Skeletal muscle tissue (tissue), 4 donors: ENCODE measurements around the gene NIPA2. TPM values are rescaled to one million over a fixed set of nuclear protein-coding genes. Genes with fewer than 3 reads are reported as not detected.

ENCODE experiments used
- H3K27ac ChIP-seq: one replicate; pipeline ENCODE4 v1.7.0; 2013; ENCODE audit warnings: mild to moderate bottlenecking, low read depth, low read length, inconsistent platforms
- H3K27me3 ChIP-seq, 3 donors: one replicate each; pipeline ENCODE4 v1.7.0; 2013; ENCODE audit warnings: low read length in 3 of 3; ENCODE audit not compliant: control insufficient read depth in 3 of 3, insufficient read depth in 3 of 3
- H3K36me3 ChIP-seq, 3 donors: one replicate each; pipeline ENCODE4 v1.7.0; 2013; ENCODE audit warnings: low read length in 3 of 3; ENCODE audit not compliant: control insufficient read depth in 3 of 3, insufficient read depth in 3 of 3
- H3K4me1 ChIP-seq, 3 donors: one replicate each; pipeline ENCODE4 v1.7.0; 2013; ENCODE audit warnings: low read length in 3 of 3, mild to moderate bottlenecking in 3 of 3; ENCODE audit not compliant: control insufficient read depth in 3 of 3, insufficient read depth in 3 of 3
- H3K4me3 ChIP-seq, 3 donors: one replicate each; pipeline ENCODE4 v1.7.0; 2013; ENCODE audit warnings: low read length in 3 of 3
- H3K9ac ChIP-seq, 3 donors: one replicate each; pipeline ENCODE4 v1.7.0; 2013; ENCODE audit warnings: low read length in 3 of 3, mild to moderate bottlenecking in 3 of 3, moderate library complexity in 2 of 3, low read depth in 1 of 3
- H3K9me3 ChIP-seq, 3 donors: one replicate each; pipeline ENCODE4 v1.7.0; 2013; ENCODE audit warnings: low read length in 3 of 3; ENCODE audit not compliant: control insufficient read depth in 3 of 3
- total RNA-seq: library from RNA; depleted of rRNA; stranded (reverse); fragments of >200 nt; gene quantifications from one replicate; pipeline ENCODE4 v1.2.3, GENCODE V29; 2014
- donor health status: Osteomylitis.

The NIPA2 gene
- total RNA-seq, 1 donor from 2014 or later: 32.4 TPM

DNA sequence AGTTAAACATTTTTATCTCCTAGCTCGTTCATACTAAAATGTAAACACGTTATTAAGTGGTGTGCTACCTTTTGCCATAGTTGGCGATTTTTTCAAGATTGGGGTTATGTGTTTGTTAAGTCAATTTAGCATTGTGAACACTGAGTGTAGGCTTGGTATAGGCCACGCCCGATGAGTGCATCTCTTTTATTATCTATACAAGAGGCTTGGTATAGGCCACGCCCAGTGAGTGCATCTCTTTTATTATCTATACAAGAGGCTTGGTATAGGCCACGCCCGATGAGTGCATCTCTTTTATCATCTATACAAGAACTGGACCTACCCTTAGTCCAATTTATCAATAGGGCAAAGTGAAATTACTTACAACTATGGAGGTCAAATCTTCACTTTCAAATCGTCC, 70.4 kb downstream of the NIPA2 start:
- H3K4me3 ChIP-seq: no peak overlapping the region
- no peak overlapping the region for H3K27ac ChIP-seq
- peaks cover 39 to 61% (median 53%) of the 10 kb centered on the region in 3 donors for H3K36me3 ChIP-seq
- H3K27me3 ChIP-seq: no peaks in the 10 kb centered on the region
- H3K9me3 ChIP-seq: no peaks in the 10 kb centered on the region
- no peak overlapping the region for H3K9ac ChIP-seq
- no peaks in the 10 kb centered on the region for H3K4me1 ChIP-seq

DNA sequence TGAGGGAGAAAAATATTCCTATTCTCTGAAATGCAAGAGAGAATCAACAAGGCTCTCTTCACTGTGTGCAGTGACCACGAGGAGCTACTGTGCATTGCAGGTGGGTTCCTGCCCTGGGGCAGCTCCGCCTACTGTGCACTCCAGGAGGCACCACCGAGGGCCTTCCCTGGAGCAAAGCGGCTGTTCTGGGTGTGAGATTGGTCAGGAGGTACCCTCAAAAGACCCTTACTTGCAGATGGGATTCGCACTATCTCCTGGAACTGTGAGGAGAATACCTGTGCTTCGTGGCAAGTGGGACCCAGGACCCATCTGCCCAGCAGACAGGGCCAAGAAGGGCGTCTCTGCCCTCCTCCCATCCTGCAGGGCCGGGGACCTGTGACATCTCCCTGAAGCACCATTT, 72.8 kb downstream of the NIPA2 start:
- H3K9me3 ChIP-seq: no peaks in the 10 kb centered on the region
- H3K36me3 ChIP-seq: peaks cover 49 to 66% (median 55%) of the 10 kb centered on the region in 3 donors
- H3K27ac ChIP-seq: no peak overlapping the region
- no peak overlapping the region for H3K4me3 ChIP-seq
- H3K9ac ChIP-seq: no peak overlapping the region
- no peaks in the 10 kb centered on the region for H3K27me3 ChIP-seq
- H3K4me1 ChIP-seq: no peaks in the 10 kb centered on the region

DNA sequence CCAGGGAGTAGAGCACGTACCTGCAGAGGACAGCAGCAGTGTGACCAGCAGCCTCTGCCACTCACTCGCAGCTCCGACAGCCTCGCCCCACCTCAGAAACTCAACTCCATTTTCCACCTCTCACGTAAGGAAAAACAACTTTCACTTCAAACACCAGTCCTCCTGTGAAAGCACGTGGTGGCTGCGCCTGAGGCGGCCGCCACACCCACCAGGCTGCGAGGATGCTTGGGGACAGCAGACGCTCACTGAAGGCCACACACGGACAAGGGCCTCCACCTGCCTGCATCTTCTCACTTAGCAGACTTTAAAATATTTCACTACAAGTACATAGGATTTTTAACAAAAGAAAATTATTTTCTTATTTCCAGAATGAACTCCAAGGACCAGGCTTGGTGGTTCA, 73.8 kb downstream of the NIPA2 start:
- no peak overlapping the region for H3K27ac ChIP-seq
- H3K27me3 ChIP-seq: no peaks in the 10 kb centered on the region
- no peak overlapping the region for H3K9ac ChIP-seq
- H3K4me3 ChIP-seq: no peak overlapping the region
- peaks cover 52 to 68% (median 61%) of the 10 kb centered on the region in 3 donors for H3K36me3 ChIP-seq
- no peaks in the 10 kb centered on the region for H3K4me1 ChIP-seq
- no peaks in the 10 kb centered on the region for H3K9me3 ChIP-seq

DNA sequence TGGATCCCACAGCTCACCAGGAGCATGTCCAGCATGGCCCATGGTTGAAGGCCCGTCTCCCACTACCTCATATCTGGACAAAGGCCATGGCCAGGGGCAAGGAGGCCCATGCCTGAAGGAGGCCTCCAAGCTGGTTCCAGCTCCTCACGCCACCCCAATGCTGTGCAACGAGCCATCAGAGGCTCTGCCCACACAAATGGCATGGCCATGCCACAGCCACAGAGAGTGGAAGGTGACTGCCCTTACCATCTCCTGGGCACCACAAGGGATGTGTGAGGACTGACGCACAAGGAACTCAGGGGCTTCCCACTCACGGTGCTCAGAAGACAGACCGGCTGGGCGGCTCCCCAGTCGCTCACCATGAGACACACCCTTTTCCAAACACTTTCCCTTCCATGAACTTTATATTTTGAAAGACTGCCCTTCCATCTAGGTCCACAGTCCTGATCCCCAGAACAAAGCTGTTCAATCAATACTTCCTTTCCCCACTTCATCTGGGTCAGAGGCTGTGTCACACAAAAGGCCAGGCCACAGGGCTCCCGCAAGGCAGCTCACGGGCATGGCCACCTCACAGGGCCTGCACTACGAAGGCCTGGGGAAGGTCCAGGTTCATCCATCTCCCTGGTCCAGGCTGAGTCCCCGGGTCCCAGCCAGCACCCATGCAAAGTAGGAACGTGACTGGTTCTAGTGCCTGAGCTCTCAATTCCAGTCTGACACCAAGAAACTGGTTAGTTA, 75.3 kb downstream of the NIPA2 start:
- Histone ChIP-seq H3K4me1 (no peaks in the 10 kb centered on the region), H3K36me3 (peaks cover 59 to 71% (median 66%) of the 10 kb centered on the region in 3 donors), H3K27me3 (no peaks in the 10 kb centered on the region)

DNA sequence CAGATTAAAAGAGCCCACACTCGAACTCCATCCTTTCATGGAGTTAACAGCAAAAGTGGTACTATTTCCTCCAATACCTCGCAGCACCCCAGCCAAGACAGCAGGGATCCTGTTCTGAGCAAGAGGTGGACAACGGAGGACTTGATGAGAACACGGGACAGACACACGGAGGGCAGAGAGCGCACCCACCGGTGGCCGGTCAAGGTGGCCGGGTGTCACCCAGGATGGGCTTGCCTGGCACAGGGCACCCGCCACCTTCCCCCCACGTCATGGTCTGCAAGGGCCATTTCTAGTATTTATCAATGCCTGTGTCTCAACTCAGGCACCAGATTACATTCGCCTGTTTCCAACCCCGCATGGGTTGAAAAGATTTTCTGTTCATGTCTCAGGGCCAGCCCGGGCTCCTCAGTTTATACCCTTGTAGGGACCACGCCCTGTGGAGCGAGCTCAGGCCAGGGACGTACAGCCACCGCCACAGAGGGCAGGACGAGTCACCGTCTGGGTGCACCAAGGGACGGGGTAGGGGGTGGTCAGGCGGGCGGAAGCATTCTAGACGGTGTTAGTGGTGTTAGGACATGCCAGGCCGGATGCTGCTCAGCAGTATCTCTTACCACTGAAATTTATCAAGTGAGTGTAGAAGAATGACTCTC, 77.5 kb downstream of the NIPA2 start:
- Histone ChIP-seq H3K4me3 (no peak overlapping the region), H3K27ac (no peak overlapping the region), H3K9ac (no peak overlapping the region), H3K36me3 (peaks cover 47 to 59% (median 49%) of the 10 kb centered on the region in 3 donors), H3K27me3 (no peaks in the 10 kb centered on the region), H3K9me3 (no peaks in the 10 kb centered on the region), H3K4me1 (no peaks in the 10 kb centered on the region)

More for the DNA sequence above, 75.3 kb downstream of the NIPA2 start:
- Histone ChIP-seq H3K27ac (no peak overlapping the region), H3K9ac (no peak overlapping the region), H3K9me3 (no peaks in the 10 kb centered on the region), H3K4me3 (no peak overlapping the region)

DNA sequence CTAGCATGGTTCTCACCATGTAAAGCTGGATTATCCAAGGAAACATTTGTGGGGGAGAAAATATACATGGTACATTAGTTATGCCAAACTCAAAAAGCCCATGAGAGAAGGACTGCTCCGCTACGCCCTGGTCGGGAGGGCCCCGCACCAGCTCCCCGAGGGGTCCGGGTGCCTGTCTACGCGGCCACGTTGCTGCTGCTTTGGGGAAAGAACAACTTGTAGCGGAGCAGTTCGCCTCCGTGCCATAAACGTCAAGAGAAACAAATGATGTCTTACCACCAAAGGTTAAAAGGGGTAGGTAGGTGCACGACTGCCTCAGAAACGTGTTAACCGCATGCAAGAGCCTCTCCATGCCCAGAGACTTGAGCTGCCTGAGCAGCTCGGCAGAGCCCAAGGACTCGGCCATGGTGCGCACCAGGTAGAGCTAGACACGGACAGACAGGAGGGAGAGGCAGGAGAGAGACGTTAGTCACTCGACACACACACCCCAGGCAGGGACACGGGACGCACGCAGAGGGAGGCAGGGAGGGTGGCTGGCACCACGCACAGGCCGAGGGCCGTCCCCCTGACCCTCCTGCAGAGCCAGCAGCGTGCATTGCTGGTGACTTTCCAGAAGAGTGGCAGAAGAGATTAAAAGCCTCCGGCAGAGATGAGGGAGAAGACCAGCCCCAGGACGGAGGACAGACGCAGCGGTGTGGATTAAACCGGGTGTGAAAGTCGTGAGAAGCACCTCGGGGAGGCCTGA, 78.3 kb downstream of the NIPA2 start:
- no peak overlapping the region for H3K9ac ChIP-seq
- no peaks in the 10 kb centered on the region for H3K4me1 ChIP-seq
- no peak overlapping the region for H3K27ac ChIP-seq
- H3K4me3 ChIP-seq: no peak overlapping the region
- no peaks in the 10 kb centered on the region for H3K27me3 ChIP-seq
- peaks cover 39 to 51% (median 42%) of the 10 kb centered on the region in 3 donors for H3K36me3 ChIP-seq
- no peaks in the 10 kb centered on the region for H3K9me3 ChIP-seq

DNA sequence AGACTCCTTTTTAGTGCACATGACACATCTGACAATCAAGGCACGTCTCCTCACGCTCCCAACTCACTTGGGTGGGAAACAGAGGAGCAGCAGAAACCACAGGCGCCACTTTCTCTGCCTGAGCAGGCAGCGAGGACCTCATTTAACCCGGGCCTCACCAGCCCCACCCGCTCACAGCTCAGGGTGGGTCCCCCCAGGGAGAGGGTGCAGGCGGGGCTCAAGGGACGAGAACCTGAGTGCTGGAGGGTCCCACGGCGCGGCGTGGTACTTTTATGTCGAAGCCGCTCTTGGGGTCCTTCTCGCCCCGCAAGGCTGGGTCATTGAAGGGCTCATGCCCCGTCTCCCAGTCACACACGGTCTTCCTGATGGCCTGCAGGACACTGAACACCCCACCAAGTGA, 79.1 kb downstream of the NIPA2 start:
- H3K27ac ChIP-seq: no peak overlapping the region
- no peaks in the 10 kb centered on the region for H3K4me1 ChIP-seq
- H3K9me3 ChIP-seq: no peaks in the 10 kb centered on the region
- no peak overlapping the region for H3K9ac ChIP-seq
- H3K36me3 ChIP-seq: peaks cover 33 to 47% (median 36%) of the 10 kb centered on the region in 3 donors
- no peak overlapping the region for H3K4me3 ChIP-seq
- H3K27me3 ChIP-seq: no peaks in the 10 kb centered on the region

Other genes starting within 250 kb of the NIPA2 start
- gene NIPA1, start 52.0 kb upstream of the NIPA2 start, total RNA-seq: 3.7 TPM
- 49.1 TPM for gene CYFIP1, start 141.7 kb downstream of the NIPA2 start, total RNA-seq
- 24.5 TPM for gene TUBGCP5, start 200.9 kb downstream of the NIPA2 start, total RNA-seq